ENCODE measurements around the gene CHL1. TPM values are rescaled to one million over a fixed set of nuclear protein-coding genes. Genes with fewer than 3 reads are reported as not detected.

CHL1 gene
- total and polyA plus RNA-seq, 8 donors = 0.62 to 25.3 (median 10.5) TPM

DNA sequence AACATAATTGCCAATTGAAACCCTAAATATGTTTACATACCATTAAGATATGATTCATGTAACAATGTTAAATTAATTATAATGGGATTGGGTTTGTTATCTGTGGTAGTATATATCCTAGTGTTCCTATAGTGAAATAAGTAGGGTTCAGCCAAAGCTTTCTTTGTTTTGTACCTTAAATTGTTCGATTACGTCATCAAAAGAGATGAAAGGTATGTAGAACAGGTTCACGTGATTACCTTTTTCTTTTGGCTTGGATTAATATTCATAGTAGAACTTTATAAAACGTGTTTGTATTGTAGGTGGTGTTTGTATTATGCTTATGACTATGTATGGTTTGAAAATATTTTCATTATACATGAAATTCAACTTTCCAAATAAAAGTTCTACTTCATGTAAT is 212.4 kb downstream of the CHL1 start:
- intact Hi-C loops (cut with DNase I; ENCODE audit: low total_unique reads) = no loop called here
- TF ChIP-seq, protein P1, sequence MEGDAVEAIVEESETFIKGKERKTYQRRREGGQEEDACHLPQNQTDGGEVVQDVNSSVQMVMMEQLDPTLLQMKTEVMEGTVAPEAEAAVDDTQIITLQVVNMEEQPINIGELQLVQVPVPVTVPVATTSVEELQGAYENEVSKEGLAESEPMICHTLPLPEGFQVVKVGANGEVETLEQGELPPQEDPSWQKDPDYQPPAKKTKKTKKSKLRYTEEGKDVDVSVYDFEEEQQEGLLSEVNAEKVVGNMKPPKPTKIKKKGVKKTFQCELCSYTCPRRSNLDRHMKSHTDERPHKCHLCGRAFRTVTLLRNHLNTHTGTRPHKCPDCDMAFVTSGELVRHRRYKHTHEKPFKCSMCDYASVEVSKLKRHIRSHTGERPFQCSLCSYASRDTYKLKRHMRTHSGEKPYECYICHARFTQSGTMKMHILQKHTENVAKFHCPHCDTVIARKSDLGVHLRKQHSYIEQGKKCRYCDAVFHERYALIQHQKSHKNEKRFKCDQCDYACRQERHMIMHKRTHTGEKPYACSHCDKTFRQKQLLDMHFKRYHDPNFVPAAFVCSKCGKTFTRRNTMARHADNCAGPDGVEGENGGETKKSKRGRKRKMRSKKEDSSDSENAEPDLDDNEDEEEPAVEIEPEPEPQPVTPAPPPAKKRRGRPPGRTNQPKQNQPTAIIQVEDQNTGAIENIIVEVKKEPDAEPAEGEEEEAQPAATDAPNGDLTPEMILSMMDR (IDR thresholded peaks at IDR 0.05) = no peak
- TF ChIP-seq POLR2A (IDR thresholded peaks at IDR 0.05) = no peak
- TF ChIP-seq POLR2AphosphoS5 (IDR thresholded peaks at IDR 0.05) = no peak
- no peak for TF ChIP-seq EP300 (IDR thresholded peaks at IDR 0.05)
- WGBS, 5 donors = 68 to 71% (median 69%) methylated on average over 4 of the region's 4 CpGs
- Histone ChIP-seq H3K27me3 (no peaks in the 10 kb centered on the region), H3K4me3 (no peak overlapping the region), H3K9me3 (no peaks in the 10 kb centered on the region), H3K36me3 (peaks cover 0 to 4% (median 0%) of the 10 kb centered on the region in 4 donors), H3K4me1 (no peaks in the 10 kb centered on the region), H3K27ac (no peak overlapping the region)
- DNase-seq = no peak

DNA sequence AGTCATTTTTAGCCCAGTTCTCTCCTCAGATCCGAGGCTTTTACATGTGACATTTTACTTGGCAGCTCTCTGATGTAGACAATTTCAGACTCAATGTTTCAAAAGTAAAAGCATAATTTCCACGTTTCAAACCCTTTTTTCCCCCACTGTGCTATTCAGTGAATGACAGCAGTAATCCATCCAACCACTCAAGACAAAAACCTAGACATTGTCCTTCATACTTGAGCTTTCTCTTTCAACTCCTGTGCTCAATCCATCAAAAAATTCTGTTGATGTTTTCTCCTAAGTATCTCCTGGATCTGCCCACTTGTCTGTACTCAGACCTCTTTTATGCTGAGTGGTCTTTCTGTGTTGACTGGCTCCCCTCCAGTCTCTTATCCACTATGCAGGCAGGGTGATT is 214.7 kb downstream of the CHL1 start:
- no peaks in the 10 kb centered on the region for H3K9me3 ChIP-seq
- H3K27ac ChIP-seq = no peak overlapping the region
- H3K4me3 ChIP-seq = no peak overlapping the region
- no peak for DNase-seq
- intact Hi-C loops (cut with DNase I; ENCODE audit: low total_unique reads) = no loop called here
- no peaks in the 10 kb centered on the region for H3K36me3 ChIP-seq
- H3K4me1 ChIP-seq = no peaks in the 10 kb centered on the region
- TF ChIP-seq POLR2AphosphoS5 (IDR thresholded peaks at IDR 0.05) (no peak), POLR2A (IDR thresholded peaks at IDR 0.05) (no peak), EP300 (IDR thresholded peaks at IDR 0.05) (no peak)
- TF ChIP-seq, protein P1 (IDR thresholded peaks at IDR 0.05) = no peak
- H3K27me3 ChIP-seq = no peaks in the 10 kb centered on the region
- 20 to 39% (median 28%) methylated on average over 2 of the region's 2 CpGs for WGBS, 5 donors

DNA sequence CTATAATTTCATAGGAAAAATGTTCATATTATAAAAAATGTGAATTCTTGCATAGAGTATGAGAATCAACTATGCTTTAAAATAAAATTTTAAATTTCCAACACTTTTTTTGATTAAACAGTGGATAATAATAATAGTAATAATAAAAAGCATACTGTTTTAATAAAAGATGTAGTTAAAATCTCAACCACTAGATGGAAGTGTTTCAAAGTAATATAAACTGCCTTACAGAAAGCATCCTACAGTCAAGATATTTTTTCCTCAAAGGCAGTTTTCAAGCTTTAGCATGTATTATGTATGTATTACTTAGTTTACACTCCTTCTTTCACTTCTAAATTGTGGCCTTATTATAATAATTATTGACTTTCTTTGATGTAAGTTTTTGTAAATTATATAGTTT is 217.5 kb downstream of the CHL1 start:
- Histone ChIP-seq H3K27ac (no peak overlapping the region), H3K27me3 (no peaks in the 10 kb centered on the region), H3K36me3 (no peaks in the 10 kb centered on the region), H3K4me3 (no peak overlapping the region), H3K4me1 (no peaks in the 10 kb centered on the region), H3K9me3 (no peaks in the 10 kb centered on the region)
- TF ChIP-seq POLR2A (IDR thresholded peaks at IDR 0.05) (no peak), EP300 (IDR thresholded peaks at IDR 0.05) (no peak), POLR2AphosphoS5 (IDR thresholded peaks at IDR 0.05) (no peak)
- TF ChIP-seq, protein P1 (IDR thresholded peaks at IDR 0.05) = peak in 2 of 7 experiments; percentile 24 to 27
- DNase-seq = peak in 1 of 2 donors; percentile 17
- intact Hi-C loops (cut with DNase I; ENCODE audit: low total_unique reads) = no loop called here

DNA sequence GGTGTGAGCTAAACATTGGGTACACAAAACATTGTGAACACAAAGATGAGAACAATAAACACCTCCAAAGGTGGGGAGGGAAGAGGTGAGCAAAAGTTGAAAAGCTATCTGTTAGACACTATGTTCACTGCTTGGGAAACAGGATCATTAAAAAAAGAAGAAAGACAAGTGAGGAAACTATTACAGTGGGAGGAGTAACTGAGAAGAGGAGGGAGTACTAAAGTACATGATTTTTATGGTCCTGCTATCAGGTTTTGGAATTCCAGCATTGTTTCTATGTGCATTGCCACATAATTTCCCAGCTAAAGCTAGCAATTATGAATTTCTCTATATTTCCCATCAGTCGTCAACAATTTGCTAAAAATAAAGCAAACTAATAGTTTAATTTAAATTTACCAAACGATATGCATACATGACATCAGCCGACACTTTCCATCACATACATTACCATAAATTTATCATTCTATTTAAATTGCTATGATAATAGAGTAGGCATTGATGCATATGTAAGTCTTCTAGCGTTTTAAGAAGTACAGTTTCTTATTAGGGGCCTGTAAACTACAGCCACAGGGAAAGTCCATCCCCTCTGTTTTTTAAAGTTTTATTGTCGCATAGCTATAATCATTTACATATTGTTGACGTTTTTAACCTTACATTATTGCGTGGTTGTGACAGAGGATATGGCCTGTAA is 221.8 kb downstream of the CHL1 start:
- 60 to 68% (median 64%) methylated on average over 7 of the region's 7 CpGs for WGBS, 5 donors
- no peak for DNase-seq
- no peaks in the 10 kb centered on the region for H3K27me3 ChIP-seq
- intact Hi-C loops (cut with DNase I; ENCODE audit: low total_unique reads) = no loop called here
- no peak overlapping the region for H3K4me3 ChIP-seq
- no peaks in the 10 kb centered on the region for H3K4me1 ChIP-seq
- TF ChIP-seq, protein P1 (IDR thresholded peaks at IDR 0.05) = no peak
- TF ChIP-seq EP300 (IDR thresholded peaks at IDR 0.05) = no peak
- TF ChIP-seq POLR2AphosphoS5 (IDR thresholded peaks at IDR 0.05) = no peak
- no peak for TF ChIP-seq POLR2A (IDR thresholded peaks at IDR 0.05)
- no peaks in the 10 kb centered on the region for H3K9me3 ChIP-seq
- H3K27ac ChIP-seq = no peak overlapping the region
- H3K36me3 ChIP-seq = no peaks in the 10 kb centered on the region

All from stomach (tissue), 9 donors.